Osteoblast (primary cell): ENCODE results near the gene CHERP. TPM values are rescaled to one million over a fixed set of nuclear protein-coding genes. Genes with fewer than 3 reads are reported as not detected.
"Not testable (repeated sequence)": the region's sequence is repeated elsewhere in the genome, so short reads cannot be mapped to it uniquely, and the experiment has no call there.

ENCODE experiments used
- DNase-seq: peaks from one replicate; pipeline ENCODE4 v3.0.0; 2011; ENCODE audit warnings: low spot score, mixed read lengths; ENCODE audit not compliant: insufficient read length; ENCODE audit errors: missing footprints
- H2AFZ ChIP-seq: 2 replicates; pipeline ENCODE4 v1.6.0; 2011; ENCODE audit warnings: mild to moderate bottlenecking, low read length
- H3K27ac ChIP-seq: 2 replicates; pipeline ENCODE4 v1.5.1; 2011; ENCODE audit warnings: mild to moderate bottlenecking, low read depth, low read length, moderate library complexity
- H3K27me3 ChIP-seq: 2 replicates; pipeline ENCODE4 v1.6.0; 2012; ENCODE audit warnings: mild to moderate bottlenecking, control low read depth, inconsistent platforms, low read length, moderate library complexity; ENCODE audit not compliant: insufficient read depth
- H3K36me3 ChIP-seq: 2 replicates; pipeline ENCODE4 v1.5.1; 2011; ENCODE audit warnings: mild to moderate bottlenecking, low read length, control low read depth, moderate library complexity; ENCODE audit not compliant: insufficient read depth
- H3K4me1 ChIP-seq: 2 replicates; pipeline ENCODE4 v1.5.1; 2011; ENCODE audit warnings: mild to moderate bottlenecking, low read length, control low read depth, moderate library complexity; ENCODE audit not compliant: insufficient read depth
- H3K4me2 ChIP-seq: 2 replicates; pipeline ENCODE4 v1.6.0; 2011; ENCODE audit warnings: mild to moderate bottlenecking, low read length; ENCODE audit not compliant: insufficient read depth
- H3K4me3 ChIP-seq: fragments of 200-600 bp; sonication (generic); 3 replicates; pipeline ENCODE4 v1.5.1; 2012; ENCODE audit warnings: mild to moderate bottlenecking, low read length, inconsistent platforms; ENCODE audit not compliant: insufficient read depth
- H3K79me2 ChIP-seq: 2 replicates; pipeline ENCODE4 v1.6.0; 2012; ENCODE audit warnings: mild to moderate bottlenecking, low read length, control low read depth, inconsistent platforms; ENCODE audit not compliant: insufficient read depth
- H3K9me3 ChIP-seq: 2 replicates; pipeline ENCODE4 v1.5.1; 2011; ENCODE audit warnings: low read depth, low read length, control low read depth
- H4K20me1 ChIP-seq: 2 replicates; pipeline ENCODE4 v1.6.0; 2012; ENCODE audit warnings: mild to moderate bottlenecking, low read length, control low read depth; ENCODE audit not compliant: insufficient read depth
- total RNA-seq: library from RNA; depleted of rRNA; stranded (reverse); fragments of >200 nt; gene quantifications from 2 replicates; pipeline ENCODE4 v1.2.3, GENCODE V29; 2012
- TF ChIP-seq, protein P1 (sequence below): IDR thresholded peaks from 2 replicates; pipeline ENCODE4 v1.5.1; 2011; ENCODE audit warnings: mild to moderate bottlenecking, low read depth, low read length, moderate library complexity; ENCODE audit errors: extremely low read depth

Gene CHERP
- total RNA-seq, 1 donor = 5.8 TPM

DNA sequence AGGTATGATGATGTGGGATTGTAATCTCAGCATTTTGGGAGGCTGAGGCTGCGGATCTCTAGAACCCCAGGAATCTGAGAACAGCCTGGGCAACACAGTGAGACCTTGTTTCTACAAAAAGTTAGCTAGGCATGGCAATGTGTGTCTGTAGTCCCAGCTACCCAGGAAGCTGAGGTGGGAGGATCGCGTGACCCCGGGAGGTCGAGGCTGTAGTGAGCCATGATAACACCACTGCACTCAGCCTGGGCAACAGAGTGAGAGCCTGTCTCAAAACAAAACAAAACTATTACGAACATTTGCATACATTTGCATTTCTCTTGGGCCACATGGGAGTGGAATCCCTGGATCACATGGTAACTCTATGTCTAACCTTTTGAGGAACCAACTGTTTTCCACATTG is 44.4 kb downstream of the CHERP start:
- no peak overlapping the region for H2AFZ ChIP-seq
- H4K20me1 ChIP-seq = no peaks in the 10 kb centered on the region
- H3K27me3 ChIP-seq = no peaks in the 10 kb centered on the region
- peaks cover 9% of the 10 kb centered on the region for H3K36me3 ChIP-seq
- no peaks in the 10 kb centered on the region for H3K9me3 ChIP-seq
- no peak overlapping the region for H3K4me3 ChIP-seq
- no peak overlapping the region for H3K27ac ChIP-seq
- peaks cover 4% of the 10 kb centered on the region for H3K4me1 ChIP-seq
- H3K79me2 ChIP-seq = peaks cover 12% of the 10 kb centered on the region
- no peak overlapping the region for H3K4me2 ChIP-seq
- TF ChIP-seq, protein P1, sequence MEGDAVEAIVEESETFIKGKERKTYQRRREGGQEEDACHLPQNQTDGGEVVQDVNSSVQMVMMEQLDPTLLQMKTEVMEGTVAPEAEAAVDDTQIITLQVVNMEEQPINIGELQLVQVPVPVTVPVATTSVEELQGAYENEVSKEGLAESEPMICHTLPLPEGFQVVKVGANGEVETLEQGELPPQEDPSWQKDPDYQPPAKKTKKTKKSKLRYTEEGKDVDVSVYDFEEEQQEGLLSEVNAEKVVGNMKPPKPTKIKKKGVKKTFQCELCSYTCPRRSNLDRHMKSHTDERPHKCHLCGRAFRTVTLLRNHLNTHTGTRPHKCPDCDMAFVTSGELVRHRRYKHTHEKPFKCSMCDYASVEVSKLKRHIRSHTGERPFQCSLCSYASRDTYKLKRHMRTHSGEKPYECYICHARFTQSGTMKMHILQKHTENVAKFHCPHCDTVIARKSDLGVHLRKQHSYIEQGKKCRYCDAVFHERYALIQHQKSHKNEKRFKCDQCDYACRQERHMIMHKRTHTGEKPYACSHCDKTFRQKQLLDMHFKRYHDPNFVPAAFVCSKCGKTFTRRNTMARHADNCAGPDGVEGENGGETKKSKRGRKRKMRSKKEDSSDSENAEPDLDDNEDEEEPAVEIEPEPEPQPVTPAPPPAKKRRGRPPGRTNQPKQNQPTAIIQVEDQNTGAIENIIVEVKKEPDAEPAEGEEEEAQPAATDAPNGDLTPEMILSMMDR = no peak
- no peak for DNase-seq

DNA sequence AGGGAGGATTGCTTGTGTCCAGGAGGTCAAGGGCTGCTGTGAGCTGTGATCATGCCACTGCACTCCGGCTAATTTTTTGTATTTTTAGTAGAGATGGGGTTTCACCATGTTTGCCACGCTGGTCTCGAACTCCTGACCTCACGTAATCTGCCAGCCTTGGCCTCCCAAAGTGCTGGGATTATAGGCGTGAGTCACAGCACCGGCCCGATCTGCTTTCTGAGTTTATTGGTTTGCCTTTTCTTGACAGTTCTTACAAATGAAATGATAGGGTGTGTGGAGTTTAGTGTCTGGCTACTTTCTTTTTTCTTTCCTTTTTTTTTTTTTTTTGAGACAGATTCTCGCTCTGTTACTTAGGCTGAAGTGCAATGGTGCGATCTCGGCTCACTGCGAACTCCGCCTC is 45.2 kb downstream of the CHERP start:
- peak overlapping the region; percentile 94 for H3K27ac ChIP-seq
- TF ChIP-seq, protein P1 = no peak
- peaks cover 4% of the 10 kb centered on the region for H3K4me1 ChIP-seq
- H3K27me3 ChIP-seq = no peaks in the 10 kb centered on the region
- H3K9me3 ChIP-seq = no peaks in the 10 kb centered on the region
- H2AFZ ChIP-seq = no peak overlapping the region
- H3K4me2 ChIP-seq = peak overlapping the region; percentile 93
- peak overlapping the region; percentile 93 for H3K4me3 ChIP-seq
- peaks cover 12% of the 10 kb centered on the region for H3K79me2 ChIP-seq
- no peak for DNase-seq
- H3K36me3 ChIP-seq = peaks cover 6% of the 10 kb centered on the region
- no peaks in the 10 kb centered on the region for H4K20me1 ChIP-seq

DNA sequence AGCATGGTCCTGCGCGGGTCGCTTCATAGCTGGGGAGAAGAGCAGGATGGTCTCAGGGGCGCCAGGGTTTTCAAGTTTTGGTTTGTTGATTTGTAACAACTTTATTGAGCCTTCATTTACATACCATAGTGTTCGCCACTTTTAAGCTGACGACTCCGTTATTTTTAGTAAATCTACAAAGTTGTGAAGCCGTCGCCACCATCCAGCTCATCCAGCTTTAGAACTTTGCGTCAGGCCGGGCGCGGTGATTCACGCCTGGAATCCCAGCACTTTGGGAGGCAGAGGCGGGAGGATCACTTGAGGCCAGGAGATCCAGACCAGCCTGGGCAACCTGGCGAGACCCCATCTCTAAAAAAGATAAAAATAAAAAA is 45.6 kb downstream of the CHERP start:
- Histone ChIP-seq H3K4me2 (peak overlapping the region; percentile 93), H3K27me3 (no peaks in the 10 kb centered on the region), H2AFZ (peak overlapping the region; percentile 98), H3K27ac (peak overlapping the region; percentile 94), H3K9me3 (no peaks in the 10 kb centered on the region), H3K4me1 (peaks cover 4% of the 10 kb centered on the region), H4K20me1 (no peaks in the 10 kb centered on the region), H3K36me3 (peaks cover 6% of the 10 kb centered on the region), H3K79me2 (peaks cover 12% of the 10 kb centered on the region), H3K4me3 (peak overlapping the region; percentile 93)
- TF ChIP-seq, protein P1 = no peak
- DNase-seq = peak; percentile 52

GRCh38 chr19:16495982-16496612 is 46.1 kb downstream of the CHERP start, which contains the start of the genes C19orf44 and CALR3:
C19orf44 (plus strand) TSS chr19:16496394; CDS start chr19:16500793, 4,399 bp downstream.
CALR3 (minus strand) TSS chr19:16496167; CDS start chr19:16496129, 38 bp downstream.
- Histone ChIP-seq H3K9me3 (no peaks in the 10 kb centered on the region), H3K4me3 (peak within 1 kb of the TSS; percentile 93), H3K79me2 (peaks cover 12% of the 10 kb centered on the region), H3K36me3 (peaks cover 4% of the 10 kb centered on the region), H3K27me3 (no peaks in the 10 kb centered on the region), H2AFZ (peak within 1 kb of the TSS; percentile 98), H4K20me1 (no peaks in the 10 kb centered on the region), H3K27ac (peak within 1 kb of the TSS; percentile 94), H3K4me2 (peak within 1 kb of the TSS; percentile 93), H3K4me1 (peaks cover 4% of the 10 kb centered on the region)
- TF ChIP-seq, protein P1 = no peak
- peak; percentile 97 for DNase-seq

DNA sequence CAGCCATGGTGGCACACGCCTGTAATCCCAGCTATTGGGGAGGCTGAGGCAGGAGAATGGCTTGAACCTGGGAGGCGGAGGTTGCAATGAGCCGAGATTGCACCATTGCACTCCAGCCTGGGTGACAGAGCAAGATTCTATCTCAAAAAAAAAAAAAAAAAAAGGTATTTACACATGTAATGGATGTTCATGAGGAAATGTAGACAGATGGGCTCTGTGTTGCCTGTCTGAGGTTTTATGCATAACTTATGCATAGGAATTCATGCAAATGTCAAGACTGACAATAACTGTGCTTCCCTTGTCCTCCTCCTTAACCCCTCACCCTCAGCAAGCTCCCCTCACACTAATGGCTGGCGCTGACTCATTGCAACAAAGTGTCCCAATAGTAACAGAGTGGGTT is 55.8 kb downstream of the CHERP start:
- not testable (repeated sequence) for H3K27me3 ChIP-seq, H2AFZ ChIP-seq, H3K4me1 ChIP-seq, H3K27ac ChIP-seq, H3K9me3 ChIP-seq, H3K4me3 ChIP-seq, H4K20me1 ChIP-seq, H3K4me2 ChIP-seq, H3K79me2 ChIP-seq, H3K36me3 ChIP-seq
- DNase-seq = peak; percentile 4
